ENCODE results near the gene ZNF649.
A peak's percentile ranks its signal among the peaks of the same experiment; 100 is the strongest.
"Not testable (repeated sequence)": the region's sequence is repeated elsewhere in the genome, so short reads cannot be mapped to it uniquely, and the experiment has no call there.

ZNF649 gene

DNA sequence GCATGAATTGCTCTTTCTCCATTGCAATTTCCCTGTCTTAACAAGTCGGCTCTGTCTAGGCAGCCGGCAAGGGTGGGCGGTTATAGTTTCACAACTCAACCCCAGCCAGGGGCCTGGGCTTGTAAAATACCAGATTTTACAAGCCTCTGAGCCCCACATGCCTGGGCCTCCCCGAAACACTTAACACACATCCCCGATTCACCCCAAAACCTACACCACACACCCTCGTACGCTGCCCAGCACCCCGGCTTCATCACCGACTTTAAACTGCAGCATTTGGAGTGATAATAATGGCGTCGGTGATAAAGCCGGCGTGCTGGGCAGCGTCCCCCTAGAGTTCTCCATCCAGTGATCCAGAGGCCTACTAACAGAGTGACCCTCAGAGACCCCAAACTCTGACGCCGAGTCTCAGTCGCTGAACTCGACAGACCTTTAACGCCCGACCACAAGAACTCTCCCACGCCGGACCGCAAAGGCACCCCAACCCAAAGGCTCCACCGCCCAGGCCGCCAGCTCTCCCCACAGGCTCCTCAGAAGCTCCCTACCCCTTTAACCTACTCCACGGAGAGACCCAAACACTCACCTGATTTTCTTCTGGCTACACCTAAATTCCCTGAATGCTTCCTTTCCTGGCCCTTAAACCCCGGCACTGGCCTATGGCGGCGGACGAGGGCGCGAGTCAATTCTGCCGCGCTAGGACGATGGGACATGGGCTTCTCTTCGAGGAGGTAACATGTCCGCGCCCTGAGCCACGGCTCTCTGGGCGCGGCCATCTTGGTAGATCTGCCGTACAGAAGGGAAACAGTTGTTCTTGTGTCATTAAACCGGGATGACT lies at the start of gene ZNF649:
TSS of gene ZNF649 (minus strand) at position 687 of the 835 bp plus-strand sequence. CDS start 4,910 bp downstream, outside the sequence.
- DNase-seq: peak; percentile 38 to 75 (median 61)

- DNase-seq: no peak
Observed at GRCh38 chr19:51948975-51949374, 44.2 kb upstream of the ZNF649 start.

GRCh38 chr19:51946602-51947001 lies 41.8 kb upstream of the ZNF649 start:
- DNase-seq: no peak

GRCh38 chr19:51944798-51945552 lies 40.2 kb upstream of the ZNF649 start:
- no peak for DNase-seq

- DNase-seq: no peak
Observed at GRCh38 chr19:51938936-51939335, 34.1 kb upstream of the ZNF649 start.

DNA sequence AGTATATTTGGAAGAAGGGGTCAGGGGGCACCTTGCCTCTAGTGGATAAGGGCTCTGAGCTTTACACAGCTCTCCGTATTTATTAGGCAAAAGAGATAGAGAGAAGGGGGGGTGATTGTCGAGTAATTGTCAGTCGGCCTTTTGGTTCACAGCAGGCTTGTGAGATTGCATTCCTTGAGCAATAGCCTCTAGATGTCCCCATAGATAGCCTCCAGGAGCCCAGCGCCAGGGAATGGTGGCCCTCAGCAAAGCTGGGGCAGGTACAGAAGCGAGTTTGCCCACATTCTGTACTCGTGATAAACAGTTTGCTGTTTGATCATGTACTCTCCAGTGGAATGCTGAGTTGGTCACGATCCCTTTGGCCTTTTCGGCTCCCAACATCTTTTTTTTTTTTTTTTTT lies 27.1 kb upstream of the ZNF649 start:
- DNase-seq: no peak

DNA sequence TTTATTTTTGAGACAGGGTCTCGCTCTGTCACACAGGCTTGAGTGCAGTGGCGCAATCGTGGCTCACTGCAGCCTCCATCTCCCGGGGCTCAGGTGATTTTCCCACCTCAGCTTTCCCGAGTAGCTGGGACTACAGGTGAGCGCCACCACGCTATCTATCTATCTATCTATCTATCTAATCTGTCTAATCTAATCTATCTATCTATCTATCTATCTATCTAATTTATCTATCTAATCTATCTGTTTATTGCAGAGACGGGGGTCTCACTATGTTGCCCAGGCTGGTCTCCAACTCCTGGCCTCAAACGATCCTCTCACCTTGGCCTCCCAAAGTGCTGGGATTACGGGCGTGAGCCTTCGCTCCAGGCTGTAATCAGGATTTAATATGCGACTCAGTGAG lies 23.0 kb upstream of the ZNF649 start:
- DNase-seq: no peak

DNA sequence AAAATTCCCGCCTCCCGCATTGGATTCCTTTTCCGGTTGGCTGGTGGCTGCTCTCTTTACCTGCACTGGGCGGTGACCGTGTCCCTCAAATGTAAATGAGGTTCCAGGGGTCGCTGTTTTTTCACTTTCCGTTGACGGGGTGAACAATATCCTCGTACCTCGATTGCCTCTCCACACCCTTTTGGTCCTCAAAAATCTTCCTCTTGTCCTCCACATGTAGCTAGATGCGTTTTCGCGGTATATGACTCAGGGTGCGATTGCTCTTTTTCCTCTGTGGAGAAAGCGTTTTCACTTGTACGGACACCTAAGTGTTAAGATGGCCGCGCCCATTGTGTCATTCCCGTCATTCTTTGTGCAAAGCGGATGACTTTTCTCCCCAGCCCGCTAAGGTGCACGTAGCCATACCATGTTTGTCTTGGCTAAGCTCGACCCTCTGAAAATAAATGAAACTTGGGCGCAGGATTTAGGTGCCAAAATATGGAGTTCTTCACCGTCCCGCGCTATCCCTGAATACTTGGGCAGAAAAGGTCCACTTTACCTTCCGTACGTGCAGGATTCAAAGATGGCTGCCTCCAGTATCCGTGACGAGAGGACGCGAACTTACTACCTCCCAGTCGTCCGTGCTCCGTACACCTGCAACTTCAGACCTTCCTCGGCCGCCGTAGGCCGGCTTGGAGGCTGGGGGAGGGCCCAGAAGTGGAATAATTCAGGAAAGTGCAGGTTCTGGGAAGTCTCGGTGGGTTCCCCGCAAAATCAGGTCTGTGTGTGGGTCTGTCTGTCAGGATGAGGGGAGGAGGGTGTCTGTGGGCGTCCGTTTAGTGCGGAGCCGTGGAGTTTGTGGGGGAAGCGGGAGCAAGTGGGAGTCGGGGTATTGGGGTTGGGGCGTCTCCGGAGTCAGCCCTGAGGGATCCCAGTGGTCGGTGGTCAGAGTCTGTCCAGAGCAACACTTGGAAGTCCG lies 22.2 kb upstream of the ZNF649 start, which contains the start of gene ZNF613:
TSS of gene ZNF613 (plus strand) at position 689 of the 958 bp plus-strand sequence. CDS start 8,749 bp downstream, outside the sequence.
- DNase-seq: peak; percentile 43 to 75 (median 65)

DNA sequence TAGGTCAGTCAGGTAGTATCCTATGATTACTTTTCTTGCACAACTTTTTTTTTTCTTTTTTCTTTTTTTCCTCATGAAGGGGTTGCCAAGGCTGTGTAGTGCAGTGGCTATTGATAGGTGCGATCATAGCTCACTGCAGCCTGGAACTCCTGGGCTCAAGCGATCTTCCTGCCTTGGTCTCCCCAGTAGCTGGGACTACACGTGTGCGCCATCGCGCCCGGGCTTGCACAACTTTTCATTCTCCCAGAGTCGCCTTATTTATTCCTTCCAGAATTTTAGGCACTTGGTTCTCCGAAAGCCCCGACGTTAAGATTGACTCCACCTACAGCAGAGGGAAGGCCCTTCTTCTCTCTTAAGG lies 21.6 kb upstream of the ZNF649 start:
- DNase-seq: no peak

DNA sequence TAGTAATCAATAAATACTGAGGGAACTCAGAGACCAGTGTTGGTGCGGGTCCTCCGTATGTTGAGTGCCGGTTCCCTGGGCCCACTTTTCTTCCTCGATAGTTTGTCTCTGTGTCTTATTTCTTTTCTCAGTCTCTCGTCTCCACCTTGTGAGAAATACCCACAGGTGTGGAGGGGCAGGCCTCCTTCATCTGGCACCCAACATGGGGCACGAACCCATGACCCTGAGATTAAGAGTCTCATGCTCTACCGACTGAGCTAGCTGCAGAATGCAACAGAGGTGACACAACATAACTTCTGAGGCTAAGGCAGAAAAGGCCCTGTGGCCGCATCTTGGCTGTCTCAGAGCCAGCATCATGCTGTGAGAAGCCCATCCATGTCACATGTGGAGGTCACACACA lies 17.1 kb upstream of the ZNF649 start:
- DNase-seq: no peak

DNA sequence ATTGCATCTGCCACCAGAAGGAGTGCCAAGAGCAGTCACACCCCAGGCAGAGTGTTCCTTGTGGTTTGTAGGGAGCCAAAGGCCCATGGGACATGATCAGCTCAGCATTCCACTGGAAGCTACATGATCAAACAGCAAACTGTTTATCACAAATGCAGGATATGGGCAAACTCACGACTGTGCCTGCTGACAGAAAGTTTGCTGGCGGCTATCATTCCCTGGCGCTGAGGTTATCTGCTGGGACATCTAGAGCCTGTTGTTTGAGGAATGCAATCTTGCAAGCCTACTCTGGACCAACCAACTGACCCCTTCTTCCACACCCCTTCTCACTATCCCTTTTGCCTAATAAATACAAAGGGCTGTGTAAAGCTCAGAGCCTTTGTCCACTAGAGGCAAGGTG lies 14.8 kb upstream of the ZNF649 start:
- no peak for DNase-seq

- DNase-seq: no peak
Observed at GRCh38 chr19:51916167-51916566, 11.3 kb upstream of the ZNF649 start.

DNA sequence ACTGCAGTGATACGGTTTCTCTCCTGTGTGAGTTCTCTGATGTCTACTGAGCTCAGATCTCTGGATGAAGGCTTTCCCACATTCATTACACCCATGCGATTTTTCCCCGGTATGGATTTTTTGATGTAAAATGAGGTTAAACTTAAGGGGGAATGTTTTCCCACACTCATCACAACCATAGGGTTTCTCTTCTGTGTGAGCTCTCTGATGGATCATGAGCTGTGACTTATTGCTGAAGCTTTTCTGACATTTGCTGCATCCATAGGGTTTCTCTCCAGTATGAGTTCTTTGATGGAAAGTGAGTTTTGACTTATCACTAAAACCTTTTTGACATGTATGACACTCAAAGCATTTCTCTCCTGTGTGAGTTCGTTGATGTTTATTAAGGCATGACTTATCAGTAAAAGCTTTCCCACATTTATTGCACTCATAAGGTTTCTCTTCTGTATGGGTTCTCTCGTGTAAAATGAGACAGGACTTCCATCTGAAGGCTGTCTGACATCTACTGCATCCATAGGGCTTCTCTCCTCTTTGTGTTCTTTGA lies 10.6 kb upstream of the ZNF649 start:
- no peak for DNase-seq

GRCh38 chr19:51907981-51908380 lies 3.2 kb upstream of the ZNF649 start:
- not testable (repeated sequence) for DNase-seq

DNA sequence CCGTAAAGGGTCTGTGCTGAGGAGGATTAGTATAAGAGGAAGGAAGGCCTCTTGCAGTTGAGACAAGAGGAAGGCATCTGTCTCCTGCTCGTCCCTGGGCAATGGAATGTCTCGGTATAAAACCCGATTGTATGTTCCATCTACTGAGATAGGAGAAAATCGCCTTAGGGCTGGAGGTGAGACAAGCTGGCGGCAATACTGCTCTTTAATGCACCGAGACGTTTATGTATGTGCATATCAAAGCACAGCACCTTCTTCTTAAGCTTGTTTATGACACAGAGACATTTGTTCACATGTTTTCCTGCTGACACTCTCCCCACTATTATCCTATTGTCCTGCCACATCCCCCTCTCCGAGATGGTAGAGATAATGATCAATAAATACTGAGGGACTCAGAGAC lies 1.3 kb upstream of the ZNF649 start:
- DNase-seq: not testable (repeated sequence)

- DNase-seq: not testable (repeated sequence)
Observed at GRCh38 chr19:51905639-51906038, 822 bp upstream of the ZNF649 start.

GRCh38 chr19:51905206-51905605 lies 389 bp upstream of the ZNF649 start:
- no peak for DNase-seq

GRCh38 chr19:51903192-51903591 lies 1.6 kb downstream of the ZNF649 start:
- no peak for DNase-seq

- no peak for DNase-seq
Observed at GRCh38 chr19:51901860-51902259, 3.0 kb downstream of the ZNF649 start.

- DNase-seq: no peak
Observed at GRCh38 chr19:51891193-51891747, 13.5 kb downstream of the ZNF649 start.

- no peak for DNase-seq
Observed at GRCh38 chr19:51889934-51890333, 14.9 kb downstream of the ZNF649 start.

Measured in activated naive CD4-positive, alpha-beta T cell (primary cell).